GM21529 (cell line): ENCODE data around the gene MARCKS.

Experiments
- ATAC-seq: cut with Tn5 transposase; IDR thresholded peaks from one replicate; pipeline ENCODE4 v1.9.1; 2021; ENCODE audit not compliant: unreplicated experiment

MARCKS gene, protein sequence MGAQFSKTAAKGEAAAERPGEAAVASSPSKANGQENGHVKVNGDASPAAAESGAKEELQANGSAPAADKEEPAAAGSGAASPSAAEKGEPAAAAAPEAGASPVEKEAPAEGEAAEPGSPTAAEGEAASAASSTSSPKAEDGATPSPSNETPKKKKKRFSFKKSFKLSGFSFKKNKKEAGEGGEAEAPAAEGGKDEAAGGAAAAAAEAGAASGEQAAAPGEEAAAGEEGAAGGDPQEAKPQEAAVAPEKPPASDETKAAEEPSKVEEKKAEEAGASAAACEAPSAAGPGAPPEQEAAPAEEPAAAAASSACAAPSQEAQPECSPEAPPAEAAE

DNA sequence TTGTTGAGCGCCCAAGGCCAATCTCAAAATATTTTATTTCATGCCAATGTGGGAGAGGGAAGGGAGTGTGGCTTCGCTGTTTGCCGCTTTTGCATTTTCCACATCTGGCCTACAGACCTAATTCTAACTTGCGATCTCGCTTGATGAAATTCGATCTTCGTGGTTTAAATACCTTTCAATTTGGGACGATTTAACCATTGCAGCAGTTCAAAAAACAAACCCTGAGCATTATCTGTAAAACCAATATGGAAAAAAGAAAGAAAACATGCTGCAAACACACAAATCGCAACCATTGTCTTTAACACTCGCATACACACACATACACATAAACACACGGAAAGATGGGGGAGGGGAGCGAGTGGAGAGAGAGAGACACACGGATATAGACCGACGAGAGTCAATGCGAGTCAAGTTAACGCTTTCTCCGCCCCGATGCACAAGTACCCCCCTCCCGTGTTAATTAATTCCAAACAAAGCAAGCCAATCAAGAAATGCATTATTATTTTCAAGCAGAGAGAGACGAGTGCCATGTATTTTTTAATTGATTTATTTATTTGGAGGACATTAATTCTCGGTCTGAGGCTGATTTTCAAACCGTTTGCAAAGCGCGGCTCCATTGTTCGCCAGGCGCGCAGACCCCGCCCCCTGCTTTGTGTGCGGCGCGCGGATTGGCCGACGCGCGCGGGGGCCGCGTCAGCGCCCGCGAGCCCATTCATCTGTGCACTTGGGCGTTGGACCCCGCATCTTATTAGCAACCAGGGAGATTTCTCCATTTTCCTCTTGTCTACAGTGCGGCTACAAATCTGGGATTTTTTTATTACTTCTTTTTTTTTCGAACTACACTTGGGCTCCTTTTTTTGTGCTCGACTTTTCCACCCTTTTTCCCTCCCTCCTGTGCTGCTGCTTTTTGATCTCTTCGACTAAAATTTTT lies at the start of gene MARCKS:
MARCKS (plus strand) TSS at position 721 of the 931 bp plus-strand sequence. CDS start 401 bp downstream, outside the sequence.
- ATAC-seq, result peak; percentile 46

DNA sequence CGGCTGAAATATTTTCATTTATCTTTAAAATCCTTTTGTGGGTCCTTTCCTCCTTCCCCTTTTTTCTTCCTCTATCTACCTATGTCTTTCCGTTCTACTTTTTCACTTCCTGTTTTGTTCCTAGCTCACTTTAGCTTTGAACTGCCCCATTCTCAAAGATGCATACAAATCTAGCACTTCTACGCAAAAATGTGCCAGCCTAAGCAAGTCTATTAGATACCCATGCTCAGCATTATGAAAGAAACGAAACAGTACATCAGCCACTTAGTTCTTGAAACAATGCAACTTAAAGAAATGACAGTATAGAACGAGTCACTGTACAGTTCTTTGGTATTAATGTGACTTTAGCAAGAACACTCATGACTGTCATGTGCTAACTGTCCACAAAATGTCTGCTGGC lies 47.3 kb upstream of the MARCKS start:
- peak; percentile 55 for ATAC-seq

DNA sequence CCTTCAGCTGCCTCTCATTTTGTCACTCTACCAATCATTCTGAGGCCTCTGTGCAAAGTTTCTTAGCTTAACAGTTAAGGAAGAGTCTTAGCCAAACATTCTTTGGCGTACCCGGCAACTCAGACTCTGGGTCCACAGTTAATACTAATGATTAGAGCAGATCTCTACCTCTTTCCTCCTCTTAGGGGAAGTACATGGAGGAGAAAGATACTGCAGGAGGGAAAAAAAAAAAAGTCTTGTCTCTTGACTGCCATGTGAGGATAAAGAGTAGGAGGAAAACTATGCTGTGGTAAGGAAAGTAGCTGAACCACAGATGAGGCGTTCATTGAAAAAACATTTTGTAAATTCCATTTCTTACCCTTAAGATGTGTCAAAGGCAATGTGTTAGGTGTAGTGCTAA lies 44.0 kb upstream of the MARCKS start:
- ATAC-seq, result no peak

DNA sequence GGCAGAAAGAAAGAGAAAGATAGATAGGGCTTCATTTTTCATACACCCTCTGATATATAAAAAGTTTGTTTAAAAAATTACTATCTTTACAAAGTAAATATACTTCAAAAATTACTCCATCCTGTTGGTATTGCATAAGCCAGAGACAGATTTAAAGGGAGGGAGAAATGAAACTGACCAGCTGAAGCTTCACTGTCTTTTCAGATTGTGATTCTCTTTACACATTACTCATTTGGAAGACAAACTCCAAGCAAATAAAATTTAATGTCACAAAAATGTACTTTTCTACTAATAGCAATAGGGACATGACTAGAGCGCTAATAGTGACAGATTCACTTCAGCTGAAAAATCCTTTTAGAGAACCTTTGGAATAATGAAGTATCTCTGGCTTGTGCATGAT lies 38.6 kb upstream of the MARCKS start:
- no peak for ATAC-seq

DNA sequence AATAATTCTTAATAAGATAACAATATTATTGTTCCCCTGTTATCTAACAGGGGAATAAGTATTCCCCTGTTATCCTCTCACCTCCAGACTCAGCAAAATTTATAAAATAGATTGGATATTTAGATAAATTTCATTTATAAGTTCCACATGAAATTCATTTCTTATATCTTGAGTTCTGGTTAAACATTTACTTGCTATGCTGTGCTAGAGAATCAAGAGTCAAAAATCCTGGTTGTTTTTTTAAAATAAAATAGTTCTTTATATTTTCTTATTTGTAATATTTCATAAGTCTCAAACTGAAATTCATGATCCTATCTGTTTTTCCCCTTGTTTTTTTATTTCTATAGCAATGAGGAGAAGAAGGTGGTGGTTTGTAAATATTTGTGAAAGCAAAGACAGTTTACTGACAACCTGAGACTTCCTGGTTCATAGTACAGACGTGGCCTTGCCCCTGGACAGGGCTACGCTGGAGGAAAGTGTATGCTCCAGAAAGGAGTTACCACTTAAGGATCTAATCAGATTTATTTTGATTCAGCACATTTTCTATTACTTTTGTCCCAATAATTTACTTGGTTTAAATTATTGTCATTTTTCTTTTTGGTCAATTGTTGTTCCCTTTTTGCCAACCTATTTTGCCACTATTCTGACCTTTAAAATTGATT lies 37.8 kb upstream of the MARCKS start:
- ATAC-seq, result no peak

DNA sequence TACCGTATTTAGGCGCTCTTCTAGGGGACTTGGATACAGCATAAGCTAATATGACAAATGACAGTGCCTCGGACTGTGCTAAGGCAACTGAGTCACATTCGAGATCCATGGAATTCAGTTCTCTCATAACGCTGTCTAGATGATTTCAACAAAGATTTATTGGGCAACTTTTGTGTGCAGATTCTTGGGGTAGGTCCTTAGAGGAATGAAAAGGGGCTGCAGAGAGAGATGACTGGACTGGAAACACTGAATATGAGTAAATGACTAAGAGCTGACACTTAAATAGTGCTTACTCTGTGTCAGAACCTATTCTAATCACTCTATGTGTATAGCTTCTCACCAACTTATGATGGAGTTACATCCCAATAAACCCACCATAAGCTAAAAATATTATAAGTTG lies 36.4 kb upstream of the MARCKS start:
- no peak for ATAC-seq

DNA sequence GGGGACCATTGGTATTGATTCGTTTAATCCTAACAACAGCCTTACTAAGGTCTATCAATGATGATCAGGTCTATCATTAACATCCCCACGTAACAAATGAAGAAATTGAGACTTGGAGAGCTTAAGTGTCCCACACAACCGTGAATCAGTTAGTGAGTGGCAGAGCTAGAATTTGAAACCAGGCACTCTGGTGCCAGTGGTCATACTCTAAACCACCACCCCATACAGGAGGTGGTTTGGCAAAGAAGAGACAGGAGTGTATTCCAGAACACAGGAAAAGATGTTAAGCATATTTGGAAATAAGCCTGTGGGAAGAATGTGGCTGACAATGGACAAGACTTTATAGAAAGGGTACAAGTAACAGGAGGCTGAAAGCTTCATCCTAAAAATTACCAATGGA lies 35.7 kb upstream of the MARCKS start:
- no peak for ATAC-seq

DNA sequence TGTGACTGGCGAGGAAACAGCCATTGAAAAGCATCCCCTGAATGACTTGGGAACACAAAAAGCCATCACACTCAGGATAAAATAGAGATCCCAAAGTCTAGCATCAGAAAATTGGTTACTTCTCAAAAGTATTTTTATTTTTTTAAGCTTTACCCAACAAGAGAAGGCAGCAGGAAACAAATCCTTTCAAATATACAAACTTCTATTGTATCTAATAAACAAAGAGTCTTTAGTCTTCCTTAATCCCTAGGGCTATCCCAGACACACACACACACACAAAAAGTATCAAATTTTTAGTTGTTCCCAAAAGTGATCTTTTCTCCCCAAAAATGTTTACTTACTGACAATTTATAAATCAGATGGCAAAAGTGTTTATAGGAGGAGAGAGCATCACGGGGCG lies 33.2 kb upstream of the MARCKS start:
- ATAC-seq, result no peak

DNA sequence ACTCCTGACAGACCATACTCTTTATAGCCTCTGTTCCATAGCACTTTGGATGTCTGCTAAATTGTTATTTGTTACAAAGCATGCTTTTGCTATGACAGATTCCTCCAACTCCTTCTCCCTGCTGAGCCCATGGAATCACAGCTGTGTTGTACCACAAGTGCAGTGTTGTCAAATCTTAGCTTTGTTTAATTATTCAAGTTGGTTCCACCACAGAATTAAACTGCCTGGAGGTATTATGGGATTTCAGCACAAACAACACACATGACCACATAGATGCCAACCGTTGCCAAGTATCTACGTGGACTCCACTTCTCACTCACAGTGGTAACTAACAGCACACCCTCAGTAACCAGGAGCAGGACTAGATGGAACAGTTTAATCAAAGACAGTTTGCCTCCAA lies 32.7 kb upstream of the MARCKS start:
- ATAC-seq, result no peak

DNA sequence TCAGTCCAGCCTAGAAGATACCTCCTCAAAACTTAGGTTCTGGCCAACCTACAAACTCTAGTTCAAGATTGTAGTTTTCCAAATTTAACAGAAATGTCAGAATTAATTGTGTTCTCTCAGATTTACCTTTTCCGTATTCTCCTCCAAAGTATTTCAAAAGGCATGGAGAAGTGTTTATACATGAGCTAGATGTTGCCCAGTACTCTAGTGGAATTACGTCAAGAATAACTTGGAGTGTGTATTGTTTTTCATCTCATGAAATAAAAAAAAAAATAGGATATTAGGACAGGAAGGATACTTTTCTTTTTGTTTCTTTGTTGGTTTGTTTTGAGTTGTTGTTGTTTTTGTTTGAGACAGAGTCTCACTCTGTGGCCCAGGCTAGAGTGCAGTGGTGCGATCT lies 32.3 kb upstream of the MARCKS start:
- ATAC-seq, result no peak

DNA sequence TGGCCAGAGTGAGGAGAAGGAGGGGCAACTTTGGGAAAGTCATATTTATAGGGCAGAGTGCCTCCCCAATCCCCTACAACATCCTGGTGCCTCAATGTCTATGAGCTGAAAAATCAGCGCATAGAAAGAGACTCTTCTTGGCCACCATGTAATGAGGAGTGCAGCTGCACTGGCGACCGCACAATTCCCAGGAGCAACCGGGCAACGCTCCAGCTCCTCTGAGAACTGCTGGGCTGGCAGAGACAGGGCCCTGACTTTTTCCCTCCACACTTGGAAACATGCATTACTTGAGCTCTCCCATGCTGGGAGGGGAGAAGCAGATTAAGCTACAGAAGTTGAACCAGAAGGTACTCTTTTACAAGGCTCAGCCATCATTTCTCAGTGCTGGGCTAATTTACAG lies 31.4 kb upstream of the MARCKS start:
- no peak for ATAC-seq

DNA sequence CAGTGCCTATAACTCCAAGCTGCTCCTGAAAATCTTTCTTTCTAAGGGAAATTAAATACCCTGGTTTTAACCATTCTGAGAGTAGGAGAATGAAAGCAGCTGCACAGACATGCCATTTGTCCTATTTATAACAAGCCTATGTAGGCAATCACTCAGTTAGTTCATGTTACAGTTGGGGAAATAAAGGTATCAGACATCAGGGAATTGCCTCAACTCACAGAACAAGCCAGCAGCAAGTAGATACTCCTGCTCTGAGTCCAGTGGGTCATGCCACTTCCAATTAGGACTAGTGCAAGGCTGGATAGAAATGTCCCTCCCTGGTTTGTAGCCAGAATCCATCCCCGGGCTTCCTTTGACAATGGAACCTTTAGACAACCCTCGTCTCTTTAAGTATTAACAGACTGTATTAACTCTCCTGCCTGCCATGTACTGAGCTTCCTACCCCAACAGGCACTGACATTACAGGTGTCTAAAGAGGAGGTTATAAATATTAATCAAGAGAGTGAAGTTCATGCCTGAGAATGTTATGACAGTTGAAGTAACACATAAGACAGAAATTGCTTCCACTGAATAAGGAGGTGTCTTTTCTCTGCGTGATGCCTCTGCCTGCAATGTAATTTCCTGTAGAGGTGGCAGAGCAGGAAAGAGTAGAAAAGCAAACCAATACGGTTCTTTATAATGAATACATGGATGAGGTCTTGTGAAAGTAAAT lies 28.0 kb upstream of the MARCKS start:
- ATAC-seq, result no peak

DNA sequence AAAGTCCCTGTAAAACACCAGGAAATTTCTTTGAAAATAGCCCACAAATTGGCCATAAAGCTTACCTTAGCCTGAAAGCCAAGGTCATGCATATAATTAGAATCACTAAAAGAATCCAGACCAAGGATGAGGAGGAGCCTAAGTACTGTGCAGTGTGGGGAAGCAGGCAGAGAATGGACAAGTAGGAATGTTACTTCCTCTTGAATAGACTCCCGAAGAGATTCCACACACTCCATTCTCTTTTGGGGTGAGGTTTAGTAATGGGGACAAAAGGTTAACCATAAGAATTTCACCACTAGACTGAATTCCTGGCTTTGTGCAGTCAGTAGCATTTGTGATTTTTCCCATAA lies 27.5 kb upstream of the MARCKS start:
- no peak for ATAC-seq

DNA sequence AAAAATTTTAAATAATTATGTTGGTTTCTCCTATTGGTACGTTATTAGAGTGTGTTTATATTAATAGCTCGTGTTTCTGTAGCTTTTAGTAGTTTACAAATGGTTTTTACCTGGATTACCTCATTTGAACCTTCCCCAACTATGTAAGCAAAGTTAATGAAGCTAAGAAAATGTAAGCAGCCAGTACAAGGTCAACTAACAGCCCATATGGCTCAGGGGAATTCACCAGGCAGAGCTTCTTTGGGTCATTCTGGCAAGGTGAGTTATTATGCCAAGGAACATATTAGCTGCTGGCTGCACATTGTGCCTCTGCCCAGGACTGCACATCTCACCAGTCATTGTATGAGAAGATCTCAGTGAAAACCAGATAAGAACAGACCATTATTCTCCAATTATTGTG lies 27.0 kb upstream of the MARCKS start:
- ATAC-seq, result no peak

DNA sequence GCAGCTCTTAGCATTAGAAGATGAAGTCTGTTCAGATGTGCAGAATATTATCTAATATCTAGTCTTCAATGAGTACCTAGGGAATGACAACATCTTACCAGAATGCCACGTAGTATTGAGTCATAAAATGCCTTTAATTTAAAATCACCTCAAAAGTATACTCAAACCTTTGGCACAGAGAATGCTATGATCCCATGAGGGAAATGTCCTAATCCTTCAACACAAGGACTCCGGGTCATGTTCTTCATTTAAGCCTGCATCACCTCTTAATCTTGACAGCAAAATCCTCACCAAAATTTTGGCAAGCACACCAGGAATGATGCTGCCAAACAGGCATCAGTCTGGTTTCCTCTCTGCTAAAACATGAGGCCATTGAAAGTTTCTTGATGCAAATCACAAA lies 23.6 kb upstream of the MARCKS start:
- no peak for ATAC-seq

DNA sequence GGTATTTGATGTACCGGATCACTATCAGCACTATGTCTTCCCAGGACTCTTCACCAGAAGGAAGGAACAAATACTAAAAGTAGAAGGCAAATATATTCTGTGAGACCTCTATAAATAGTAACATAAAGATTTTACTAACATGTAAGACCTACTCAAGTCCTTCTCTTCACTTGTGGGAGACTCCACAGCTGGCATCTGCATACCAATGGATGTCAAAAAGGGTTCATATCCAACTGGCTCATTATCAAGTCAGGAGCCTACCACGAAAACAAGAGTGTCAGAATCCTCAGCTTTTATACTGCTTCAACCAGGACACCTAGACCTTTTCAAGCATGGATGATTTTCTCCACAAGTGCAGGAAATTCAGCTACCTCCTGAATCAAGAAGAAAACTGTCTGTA lies 20.0 kb upstream of the MARCKS start:
- ATAC-seq, result no peak

DNA sequence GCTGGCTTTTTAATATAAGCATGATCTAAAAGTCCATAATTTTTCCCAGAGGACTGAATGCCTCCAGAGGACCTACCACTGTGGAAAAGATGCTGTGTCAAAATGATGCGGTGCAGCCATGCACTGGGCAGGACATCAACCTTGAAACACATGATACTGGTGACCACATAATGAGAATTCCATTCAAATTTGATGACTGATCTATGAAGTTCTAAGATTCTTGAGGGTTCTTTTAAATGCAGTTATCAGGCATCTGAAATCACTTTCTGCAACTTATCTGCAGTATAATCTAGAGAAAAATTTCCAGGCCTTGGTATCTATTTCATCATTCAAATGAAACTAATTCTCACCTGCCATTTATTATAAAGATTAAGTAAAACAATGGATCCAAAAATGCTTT lies 15.0 kb upstream of the MARCKS start:
- ATAC-seq, result peak; percentile 59

DNA sequence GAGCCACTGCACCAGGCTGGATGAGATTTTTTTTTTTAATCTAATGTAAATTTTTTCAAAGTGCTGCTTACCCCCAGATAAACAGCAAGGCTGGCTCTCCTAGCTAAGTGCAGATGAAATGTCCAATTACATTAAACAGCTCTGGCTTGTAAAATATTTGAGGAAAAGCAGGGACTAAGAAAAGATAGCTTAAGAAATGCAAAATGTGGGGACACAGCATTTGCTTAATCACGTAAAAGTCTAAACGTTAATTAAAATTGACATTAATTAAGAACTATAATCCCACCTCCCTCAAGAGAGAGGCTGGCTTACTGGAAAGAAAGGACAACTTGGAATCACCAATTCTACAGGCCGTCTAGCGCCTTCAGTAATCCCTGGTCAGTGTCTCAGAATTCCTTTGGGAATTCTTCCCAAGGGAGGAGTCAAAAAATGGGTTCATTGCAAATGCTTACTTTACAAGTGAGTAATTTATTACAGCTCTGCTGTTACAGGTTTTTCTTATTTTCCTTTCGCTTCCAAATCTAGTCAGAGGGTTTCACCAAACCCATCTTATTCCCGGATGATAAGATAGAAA lies 13.6 kb upstream of the MARCKS start:
- no peak for ATAC-seq

DNA sequence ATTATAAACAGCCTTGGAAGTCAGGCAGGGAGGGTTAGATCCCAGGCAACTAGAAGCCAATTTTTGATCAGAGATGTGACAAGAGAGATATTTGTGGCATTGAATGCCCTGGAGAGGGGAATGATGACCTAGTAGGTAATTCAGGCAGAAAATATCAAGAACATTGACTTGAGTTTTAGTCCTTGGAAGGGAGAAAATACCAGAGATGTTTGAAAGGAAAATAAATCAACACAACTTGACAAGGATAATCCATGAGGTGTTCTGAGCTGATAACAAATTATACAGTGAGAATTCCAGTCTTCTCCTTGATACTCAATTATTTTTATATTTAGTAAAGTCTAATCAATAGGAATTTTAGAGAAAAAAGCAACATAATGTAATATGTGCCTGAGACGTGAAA lies 10.6 kb upstream of the MARCKS start:
- ATAC-seq, result no peak

DNA sequence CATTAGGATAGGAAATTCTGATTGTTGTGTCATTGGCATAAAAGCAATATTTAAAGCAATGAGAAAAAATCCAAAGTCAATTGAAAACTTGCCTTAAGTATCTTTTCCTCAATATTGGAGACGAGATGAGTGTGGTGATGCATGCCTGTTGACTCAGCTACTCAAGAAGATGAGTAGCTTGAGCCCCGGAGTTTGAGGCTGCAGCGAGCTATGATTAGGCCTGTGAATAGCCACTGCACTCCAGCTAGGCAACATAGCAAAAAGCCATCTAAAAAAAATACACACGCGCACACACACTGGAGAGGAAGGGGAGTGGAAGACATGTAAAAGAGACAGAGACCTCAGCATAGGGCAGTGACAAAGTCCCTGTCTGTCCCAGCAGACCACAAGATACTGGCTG lies 9.7 kb upstream of the MARCKS start:
- no peak for ATAC-seq

DNA sequence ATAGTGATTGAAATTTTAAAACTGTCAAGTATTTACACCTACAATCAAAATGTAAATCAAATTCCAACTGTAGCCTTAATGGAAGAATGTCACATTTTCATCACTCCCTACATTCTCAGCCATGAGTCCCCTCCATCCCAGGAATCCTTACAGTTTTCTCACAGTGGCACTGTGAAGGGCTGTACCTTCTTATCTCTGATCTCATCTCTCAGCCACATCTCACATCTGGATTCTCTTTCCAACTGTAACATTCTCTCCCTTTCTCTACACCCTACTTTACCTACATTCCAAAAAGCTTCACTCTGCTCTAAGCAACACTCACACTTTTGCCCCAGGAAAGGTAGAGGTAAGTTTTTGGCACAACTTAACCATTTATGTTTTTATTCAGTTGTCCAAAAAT lies 8.9 kb upstream of the MARCKS start:
- ATAC-seq, result no peak
